OCI-LY1 (cell line): ENCODE data around the gene PDE4D.

Experiments used
- H2AFZ ChIP-seq: fragments of 200-600 bp; sonication (generic), shearing (Covaris generic); 2 replicates; pipeline ENCODE4 v1.6.0; 2014; ENCODE audit warnings: antibody characterized with exemption, mild to moderate bottlenecking, low read length
- H3F3A ChIP-seq: fragments of 200-600 bp; sonication (generic), shearing (Covaris generic); 2 replicates; pipeline ENCODE4 v1.6.0; 2014; ENCODE audit warnings: mild to moderate bottlenecking, antibody characterized with exemption, low read length, moderate library complexity; ENCODE audit not compliant: insufficient read depth
- H3K27ac ChIP-seq: fragments of 200-600 bp; sonication (generic); 2 replicates; pipeline ENCODE4 v1.5.1; 2014; ENCODE audit warnings: low read length, mixed run types, mild to moderate bottlenecking, low read depth; ENCODE audit not compliant: poor library complexity, severe bottlenecking
- H3K27me3 ChIP-seq: fragments of 200-600 bp; sonication (generic); 2 replicates; pipeline ENCODE4 v1.6.0; 2014; ENCODE audit warnings: antibody characterized with exemption, mild to moderate bottlenecking, low read length, moderate library complexity; ENCODE audit not compliant: insufficient read depth
- H3K36me3 ChIP-seq: fragments of 200-600 bp; sonication (generic); 2 replicates; pipeline ENCODE4 v1.6.1; 2014; ENCODE audit warnings: mild to moderate bottlenecking, antibody characterized with exemption, low read length, moderate library complexity, mixed read lengths; ENCODE audit not compliant: insufficient read depth
- H3K4me1 ChIP-seq: fragments of 200-600 bp; sonication (generic); 2 replicates; pipeline ENCODE4 v1.5.1; 2014; ENCODE audit warnings: mild to moderate bottlenecking, low read length, moderate library complexity; ENCODE audit not compliant: insufficient read depth, severe bottlenecking
- H3K4me2 ChIP-seq: fragments of 200-600 bp; sonication (generic), shearing (Covaris generic); 2 replicates; pipeline ENCODE4 v1.6.1; 2014; ENCODE audit warnings: low read length
- H3K4me3 ChIP-seq: fragments of 200-600 bp; sonication (generic); 2 replicates; pipeline ENCODE4 v1.5.1; 2014; ENCODE audit warnings: low read length, low read depth, mild to moderate bottlenecking, mixed read lengths; ENCODE audit not compliant: poor library complexity, severe bottlenecking
- H3K79me2 ChIP-seq: fragments of 200-600 bp; shearing (Covaris generic); 2 replicates; pipeline ENCODE4 v1.6.1; 2016; ENCODE audit warnings: mixed run types, low read length, mixed read lengths; ENCODE audit not compliant: insufficient read depth
- H3K9ac ChIP-seq: fragments of 200-600 bp; sonication (generic), shearing (Covaris generic); 2 replicates; pipeline ENCODE4 v1.6.1; 2014; ENCODE audit warnings: mild to moderate bottlenecking, low read length, mixed read lengths
- H3K9me2 ChIP-seq: fragments of 200-600 bp; sonication (generic), shearing (Covaris generic); 2 replicates; pipeline ENCODE4 v1.6.1; 2014; ENCODE audit warnings: low read depth, mild to moderate bottlenecking, low read length, mixed read lengths
- H3K9me3 ChIP-seq: fragments of 200-600 bp; shearing (Covaris generic); 2 replicates; pipeline ENCODE4 v1.6.1; 2014; ENCODE audit warnings: low read length, mixed read lengths
- H4K20me1 ChIP-seq: fragments of 200-600 bp; sonication (generic), shearing (Covaris generic); 2 replicates; pipeline ENCODE4 v1.6.0; 2016; ENCODE audit warnings: mild to moderate bottlenecking, low read length; ENCODE audit not compliant: insufficient read depth
- CTCF ChIP-seq: fragments of 200-600 bp; sonication (generic), shearing (Covaris generic); IDR thresholded peaks from 2 replicates; pipeline ENCODE4 v1.5.1; 2017; ENCODE audit warnings: mild to moderate bottlenecking, antibody characterized with exemption, low read length, moderate library complexity, mixed read lengths
- EZH2 ChIP-seq: fragments of 200-600 bp; sonication (generic), shearing (Covaris generic); IDR thresholded peaks from 2 replicates; pipeline ENCODE4 v1.8.0; 2017; ENCODE audit warnings: borderline replicate concordance, mixed run types, mild to moderate bottlenecking, antibody characterized with exemption, low read length, moderate library complexity, mixed read lengths

The PDE4D gene

GRCh38 chr5:59798862-59799667, 94.5 kb downstream of the PDE4D start:
- no peaks in the 10 kb centered on the region for H3K27me3 ChIP-seq
- no peaks in the 10 kb centered on the region for H3K36me3 ChIP-seq
- H3K79me2 ChIP-seq = no peaks in the 10 kb centered on the region
- no peak overlapping the region for H3K9ac ChIP-seq
- no peak overlapping the region for H3K4me2 ChIP-seq
- H3K4me1 ChIP-seq = peaks cover 9% of the 10 kb centered on the region
- H4K20me1 ChIP-seq = no peaks in the 10 kb centered on the region
- no peak overlapping the region for H3K27ac ChIP-seq
- H2AFZ ChIP-seq = no peak overlapping the region
- no peaks in the 10 kb centered on the region for H3K9me3 ChIP-seq
- no peaks in the 10 kb centered on the region for H3K9me2 ChIP-seq
- H3F3A ChIP-seq = no peaks in the 10 kb centered on the region
- H3K4me3 ChIP-seq = no peak overlapping the region
- TF ChIP-seq CTCF = no peak
- no peak for TF ChIP-seq EZH2

GRCh38 chr5:59795141-59795540, 98.4 kb downstream of the PDE4D start:
- no peaks in the 10 kb centered on the region for H3K27me3 ChIP-seq
- no peak overlapping the region for H3K4me2 ChIP-seq
- no peaks in the 10 kb centered on the region for H3K36me3 ChIP-seq

GRCh38 chr5:59792983-59793585, 100.4 kb downstream of the PDE4D start:
- Histone ChIP-seq H3K27ac (no peak overlapping the region), H3K4me1 (no peaks in the 10 kb centered on the region), H3K27me3 (no peaks in the 10 kb centered on the region), H3K9me2 (no peaks in the 10 kb centered on the region), H3K36me3 (no peaks in the 10 kb centered on the region), H3K4me2 (no peak overlapping the region), H3F3A (no peaks in the 10 kb centered on the region), H3K79me2 (no peaks in the 10 kb centered on the region), H3K9ac (no peak overlapping the region), H4K20me1 (no peaks in the 10 kb centered on the region), H2AFZ (no peak overlapping the region), H3K4me3 (no peak overlapping the region), H3K9me3 (no peaks in the 10 kb centered on the region)
- TF ChIP-seq EZH2 (no peak), CTCF (no peak)

More at GRCh38 chr5:59795141-59795540, 98.4 kb downstream of the PDE4D start:
- no peak overlapping the region for H3K4me3 ChIP-seq
- no peaks in the 10 kb centered on the region for H3K9me3 ChIP-seq
- no peaks in the 10 kb centered on the region for H3K79me2 ChIP-seq
- no peaks in the 10 kb centered on the region for H4K20me1 ChIP-seq
- no peaks in the 10 kb centered on the region for H3K9me2 ChIP-seq
- H3K9ac ChIP-seq = no peak overlapping the region
- H3K4me1 ChIP-seq = peaks cover 9% of the 10 kb centered on the region
- TF ChIP-seq EZH2 = no peak
- no peak for TF ChIP-seq CTCF
- no peaks in the 10 kb centered on the region for H3F3A ChIP-seq
- no peak overlapping the region for H2AFZ ChIP-seq
- no peak overlapping the region for H3K27ac ChIP-seq
